KMS-11 (cell line): ENCODE measurements around the gene ESPN.

Experiments
- H2AFZ ChIP-seq: fragments of 200-600 bp; sonication (generic); 2 replicates; pipeline ENCODE4 v1.6.1; 2016; ENCODE audit warnings: antibody characterized with exemption, mixed run types, low read depth
- H3K27ac ChIP-seq: fragments of 200-600 bp; sonication (generic); 2 replicates; pipeline ENCODE4 v1.6.1; 2016; ENCODE audit warnings: mild to moderate bottlenecking, mixed run types
- H3K27me3 ChIP-seq: fragments of 200-600 bp; sonication (generic); 2 replicates; pipeline ENCODE4 v1.6.1; 2017; ENCODE audit warnings: mild to moderate bottlenecking, low read depth, mixed run types, moderate library complexity; ENCODE audit not compliant: insufficient read depth
- H3K36me3 ChIP-seq: fragments of 200-600 bp; sonication (generic); 2 replicates; pipeline ENCODE4 v1.6.1; 2017; ENCODE audit warnings: mild to moderate bottlenecking, mixed run types; ENCODE audit not compliant: insufficient read depth
- H3K4me1 ChIP-seq: fragments of 200-600 bp; sonication (generic); 2 replicates; pipeline ENCODE4 v1.6.1; 2016; ENCODE audit warnings: mild to moderate bottlenecking, low read depth, mixed run types; ENCODE audit not compliant: poor library complexity, severe bottlenecking
- H3K4me2 ChIP-seq: fragments of 200-600 bp; sonication (generic); 2 replicates; pipeline ENCODE4 v1.7.0; 2016; ENCODE audit warnings: mild to moderate bottlenecking, mixed run types
- H3K4me3 ChIP-seq: fragments of 200-600 bp; sonication (generic); IDR thresholded peaks from 2 replicates; pipeline ENCODE4 v1.6.1; 2017; ENCODE audit warnings: low read depth, low read length, mixed read lengths; ENCODE audit not compliant: insufficient read depth
- H3K79me2 ChIP-seq: fragments of 200-600 bp; sonication (generic); 2 replicates; pipeline ENCODE4 v1.6.1; 2016; ENCODE audit warnings: low read depth, mixed run types; ENCODE audit not compliant: insufficient read depth
- H3K9ac ChIP-seq: fragments of 200-600 bp; sonication (generic); 2 replicates; pipeline ENCODE4 v1.6.1; 2016; ENCODE audit warnings: mild to moderate bottlenecking, mixed run types
- H4K20me1 ChIP-seq: fragments of 200-600 bp; sonication (generic); 2 replicates; pipeline ENCODE4 v1.6.1; 2016; ENCODE audit warnings: mild to moderate bottlenecking, mixed run types; ENCODE audit not compliant: insufficient read depth
- TF ChIP-seq, protein P1 (sequence below): fragments of 200-600 bp; sonication (generic); conservative IDR thresholded peaks from 2 replicates; pipeline ENCODE4 v1.6.1; 2017; ENCODE audit warnings: low read depth, mild to moderate bottlenecking, antibody characterized with exemption, low read length, moderate library complexity, mixed read lengths

Gene ESPN

DNA sequence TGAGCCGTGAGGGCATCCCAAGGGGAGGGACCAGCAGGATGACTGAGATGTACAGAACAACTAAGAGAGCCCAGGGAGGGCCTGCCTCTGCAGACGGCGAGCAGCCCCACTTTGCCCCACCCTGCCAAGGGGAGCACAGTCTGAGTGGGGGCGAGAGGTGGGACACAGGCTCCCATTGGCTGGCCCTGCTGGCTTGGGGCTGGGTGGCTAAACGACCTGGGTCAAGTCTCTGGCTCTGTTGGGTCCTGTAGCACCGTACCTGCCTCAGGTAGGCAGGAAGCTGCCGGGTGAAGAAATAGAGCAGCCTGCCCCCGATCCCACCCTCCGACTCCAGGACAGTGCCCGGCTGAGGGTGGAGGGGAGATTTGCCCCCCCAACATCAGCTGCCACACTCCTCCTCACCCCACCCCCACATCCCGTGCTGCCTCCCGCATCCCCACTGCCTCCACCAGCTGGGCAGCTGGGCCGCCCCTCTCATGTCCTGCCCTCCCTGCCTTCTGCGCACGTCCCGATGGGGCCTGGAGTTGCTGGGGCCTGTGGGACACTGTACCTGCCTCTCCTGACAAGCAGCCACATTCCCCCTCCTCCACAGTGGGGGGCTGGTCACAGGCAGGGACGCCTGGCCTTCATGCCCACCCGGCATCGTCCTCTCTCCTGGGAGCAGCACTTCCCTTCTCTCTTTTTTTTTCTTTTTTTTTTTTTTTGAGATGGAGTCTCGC is 79.5 kb downstream of the ESPN start:
- Histone ChIP-seq H2AFZ (no peak overlapping the region), H3K36me3 (no peaks in the 10 kb centered on the region), H3K79me2 (no peaks in the 10 kb centered on the region), H3K27me3 (peaks cover 69% of the 10 kb centered on the region), H3K4me2 (no peak overlapping the region), H3K4me3 (no peak overlapping the region), H3K27ac (no peak overlapping the region), H3K9ac (no peak overlapping the region), H3K4me1 (no peaks in the 10 kb centered on the region), H4K20me1 (no peaks in the 10 kb centered on the region)
- TF ChIP-seq, protein P1, sequence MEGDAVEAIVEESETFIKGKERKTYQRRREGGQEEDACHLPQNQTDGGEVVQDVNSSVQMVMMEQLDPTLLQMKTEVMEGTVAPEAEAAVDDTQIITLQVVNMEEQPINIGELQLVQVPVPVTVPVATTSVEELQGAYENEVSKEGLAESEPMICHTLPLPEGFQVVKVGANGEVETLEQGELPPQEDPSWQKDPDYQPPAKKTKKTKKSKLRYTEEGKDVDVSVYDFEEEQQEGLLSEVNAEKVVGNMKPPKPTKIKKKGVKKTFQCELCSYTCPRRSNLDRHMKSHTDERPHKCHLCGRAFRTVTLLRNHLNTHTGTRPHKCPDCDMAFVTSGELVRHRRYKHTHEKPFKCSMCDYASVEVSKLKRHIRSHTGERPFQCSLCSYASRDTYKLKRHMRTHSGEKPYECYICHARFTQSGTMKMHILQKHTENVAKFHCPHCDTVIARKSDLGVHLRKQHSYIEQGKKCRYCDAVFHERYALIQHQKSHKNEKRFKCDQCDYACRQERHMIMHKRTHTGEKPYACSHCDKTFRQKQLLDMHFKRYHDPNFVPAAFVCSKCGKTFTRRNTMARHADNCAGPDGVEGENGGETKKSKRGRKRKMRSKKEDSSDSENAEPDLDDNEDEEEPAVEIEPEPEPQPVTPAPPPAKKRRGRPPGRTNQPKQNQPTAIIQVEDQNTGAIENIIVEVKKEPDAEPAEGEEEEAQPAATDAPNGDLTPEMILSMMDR = no peak

DNA sequence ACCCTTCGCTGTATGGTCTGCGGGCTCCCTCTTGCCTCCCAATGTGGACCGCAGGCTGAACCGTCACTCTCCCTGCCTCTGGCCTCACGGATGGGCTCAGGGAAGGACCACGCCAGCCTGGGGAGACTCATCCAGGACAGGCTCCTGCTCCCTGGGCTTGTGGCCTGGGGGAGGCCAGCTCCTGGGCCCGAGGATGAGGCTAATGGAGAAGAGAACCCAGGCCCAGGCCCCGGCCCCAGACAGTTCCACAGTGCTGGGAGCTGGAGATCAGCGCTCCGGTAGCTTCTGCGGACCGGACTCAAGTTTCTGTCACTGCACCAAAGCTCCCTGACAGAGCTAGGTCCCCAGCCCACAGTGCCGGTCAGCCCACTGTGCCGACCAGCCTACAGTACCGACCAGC is 80.3 kb downstream of the ESPN start:
- Histone ChIP-seq H4K20me1 (no peaks in the 10 kb centered on the region), H3K9ac (no peak overlapping the region), H3K27ac (no peak overlapping the region), H3K4me3 (no peak overlapping the region), H3K4me2 (no peak overlapping the region), H3K79me2 (no peaks in the 10 kb centered on the region), H3K4me1 (no peaks in the 10 kb centered on the region), H3K27me3 (peaks cover 71% of the 10 kb centered on the region), H3K36me3 (no peaks in the 10 kb centered on the region), H2AFZ (no peak overlapping the region)
- TF ChIP-seq, protein P1 = no peak

DNA sequence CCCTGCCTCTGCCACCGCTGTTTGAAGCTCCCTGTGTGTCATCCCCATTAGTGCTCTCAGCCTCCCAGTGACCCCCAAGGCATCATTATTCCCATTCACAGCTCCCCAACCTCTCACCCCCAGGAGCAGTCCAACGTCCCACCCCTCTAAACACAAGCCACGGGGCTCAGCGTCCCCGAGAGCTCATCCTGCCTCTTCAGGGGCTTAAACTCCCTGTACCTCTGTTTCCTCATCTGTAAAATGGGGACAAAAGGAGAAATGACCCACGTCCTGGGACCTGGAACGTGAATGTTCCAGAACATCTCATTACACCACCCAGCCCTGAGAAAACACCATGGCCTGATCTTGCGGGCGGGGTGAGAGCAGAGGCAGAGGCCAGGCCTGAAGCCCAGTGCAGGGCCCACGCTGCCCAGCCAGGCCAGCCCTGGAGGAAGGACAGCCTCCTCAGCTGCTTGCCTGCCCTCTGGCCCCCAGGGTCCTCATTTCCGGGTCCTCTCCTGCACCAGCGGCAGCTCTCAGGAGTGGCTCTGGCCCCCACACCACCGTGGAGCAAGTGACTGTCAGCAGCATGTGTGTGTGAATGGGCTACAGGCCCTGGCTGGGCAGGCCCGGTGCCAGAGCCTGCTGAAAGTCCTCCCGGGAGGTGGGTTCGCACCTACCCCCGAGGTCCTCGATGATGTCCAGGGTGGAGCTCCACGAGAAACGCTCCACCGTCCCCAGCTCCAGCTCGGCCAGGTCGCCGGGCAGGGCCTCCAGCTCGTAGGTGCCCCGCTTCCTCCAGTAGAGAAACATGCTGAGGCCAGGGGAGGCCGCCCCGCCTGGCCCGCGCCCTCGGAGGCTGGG is 81.0 kb downstream of the ESPN start:
- no peak overlapping the region for H2AFZ ChIP-seq
- no peaks in the 10 kb centered on the region for H3K79me2 ChIP-seq
- no peak overlapping the region for H3K4me3 ChIP-seq
- TF ChIP-seq, protein P1 = no peak
- H3K36me3 ChIP-seq = no peaks in the 10 kb centered on the region
- no peaks in the 10 kb centered on the region for H3K4me1 ChIP-seq
- H3K27me3 ChIP-seq = peaks cover 73% of the 10 kb centered on the region
- no peaks in the 10 kb centered on the region for H4K20me1 ChIP-seq
- H3K9ac ChIP-seq = no peak overlapping the region
- H3K4me2 ChIP-seq = no peak overlapping the region
- H3K27ac ChIP-seq = no peak overlapping the region

DNA sequence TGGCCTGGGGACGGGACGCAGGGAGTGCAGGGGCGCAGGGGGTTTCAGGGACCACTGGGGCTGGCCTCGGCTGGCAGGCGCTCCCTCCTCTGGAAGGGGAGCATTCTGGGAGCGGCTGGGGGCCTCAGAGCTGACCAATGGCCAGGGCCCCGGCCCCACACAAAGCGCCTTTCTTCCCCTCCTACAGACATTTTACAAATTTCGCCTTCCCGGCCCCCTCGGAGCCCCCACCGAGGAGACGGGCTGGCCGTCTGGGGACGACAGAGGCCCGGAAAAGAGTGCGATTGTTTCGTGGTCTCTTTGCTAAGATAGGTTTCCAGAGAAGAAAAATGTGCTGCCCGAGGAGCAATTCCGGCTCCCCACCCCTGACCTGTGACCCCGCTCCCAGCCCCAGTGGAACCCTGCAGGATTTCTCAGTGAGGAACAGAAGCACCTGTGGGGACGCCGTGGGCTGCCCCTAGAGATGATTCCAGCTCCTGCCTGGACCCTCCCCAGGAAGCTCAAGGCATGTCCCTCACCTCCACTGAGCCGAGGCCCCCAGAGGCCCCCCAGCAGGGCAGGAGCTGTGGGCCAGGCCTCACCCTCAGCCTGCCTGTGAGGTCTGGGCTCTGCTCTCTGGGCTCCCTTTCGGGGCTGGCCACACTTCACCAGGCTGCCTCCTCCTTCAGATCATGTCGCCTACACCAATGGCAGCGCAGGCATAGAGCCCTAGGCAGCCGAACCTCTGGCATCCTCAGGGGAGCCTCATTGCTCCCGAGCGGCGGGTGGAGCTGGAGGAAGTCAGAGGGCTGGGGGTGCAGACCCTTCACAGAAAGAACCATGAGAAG is 81.8 kb downstream of the ESPN start:
- no peaks in the 10 kb centered on the region for H4K20me1 ChIP-seq
- H3K4me2 ChIP-seq = no peak overlapping the region
- H3K4me1 ChIP-seq = no peaks in the 10 kb centered on the region
- no peak overlapping the region for H3K4me3 ChIP-seq
- H3K36me3 ChIP-seq = no peaks in the 10 kb centered on the region
- no peaks in the 10 kb centered on the region for H3K79me2 ChIP-seq
- TF ChIP-seq, protein P1 = no peak
- H3K27ac ChIP-seq = no peak overlapping the region
- H3K9ac ChIP-seq = no peak overlapping the region
- peaks cover 67% of the 10 kb centered on the region for H3K27me3 ChIP-seq
- H2AFZ ChIP-seq = no peak overlapping the region
